HG03103 (cell line): Measurements from ENCODE around the gene NBPF1.
"Not testable (repeated sequence)": the region's sequence is repeated elsewhere in the genome, so short reads cannot be mapped to it uniquely, and the experiment has no call there.

Experiments used
- ATAC-seq: cut with Tn5 transposase; IDR thresholded peaks from one replicate; pipeline ENCODE4 v1.9.1; 2021; ENCODE audit warnings: low read depth; ENCODE audit not compliant: unreplicated experiment

The NBPF1 gene

GRCh38 chr1:16607853-16608815 lies 5.2 kb downstream of the NBPF1 start:
- not testable (repeated sequence) for ATAC-seq

- no peak for ATAC-seq
These were observed 5.9 kb downstream of the NBPF1 start for GRCh38 chr1:16607433-16607851.

- not testable (repeated sequence) for ATAC-seq
These were observed 6.5 kb downstream of the NBPF1 start for GRCh38 chr1:16606666-16607432.

GRCh38 chr1:16605532-16606505 lies 7.5 kb downstream of the NBPF1 start:
- ATAC-seq = no peak

- ATAC-seq = no peak
These were observed 8.2 kb downstream of the NBPF1 start for GRCh38 chr1:16605213-16605525.

- not testable (repeated sequence) for ATAC-seq
These were observed 8.7 kb downstream of the NBPF1 start for GRCh38 chr1:16604514-16605212.

GRCh38 chr1:16603623-16604022 lies 9.7 kb downstream of the NBPF1 start:
- not testable (repeated sequence) for ATAC-seq

GRCh38 chr1:16602336-16603011 lies 10.9 kb downstream of the NBPF1 start:
- ATAC-seq = not testable (repeated sequence)

- ATAC-seq = not testable (repeated sequence)
These were observed 12.2 kb downstream of the NBPF1 start for GRCh38 chr1:16600855-16601786.

GRCh38 chr1:16599326-16599725 lies 14.0 kb downstream of the NBPF1 start:
- ATAC-seq = not testable (repeated sequence)

- not testable (repeated sequence) for ATAC-seq
These were observed 18.1 kb downstream of the NBPF1 start for GRCh38 chr1:16595216-16595615.

GRCh38 chr1:16591845-16592244 lies 21.5 kb downstream of the NBPF1 start:
- not testable (repeated sequence) for ATAC-seq

GRCh38 chr1:16588081-16588480 lies 25.3 kb downstream of the NBPF1 start:
- ATAC-seq = not testable (repeated sequence)

- not testable (repeated sequence) for ATAC-seq
These were observed 25.7 kb downstream of the NBPF1 start for GRCh38 chr1:16587639-16588038.

GRCh38 chr1:16565324-16565723 lies 48.0 kb downstream of the NBPF1 start:
- not testable (repeated sequence) for ATAC-seq

GRCh38 chr1:16561035-16561434 lies 52.3 kb downstream of the NBPF1 start:
- ATAC-seq = not testable (repeated sequence)

GRCh38 chr1:16560498-16560897 lies 52.9 kb downstream of the NBPF1 start:
- not testable (repeated sequence) for ATAC-seq

- not testable (repeated sequence) for ATAC-seq
These were observed 53.7 kb downstream of the NBPF1 start for GRCh38 chr1:16559688-16560087.
